ENCODE data around the gene ZDHHC8. TPM values are rescaled to one million over a fixed set of nuclear protein-coding genes. Genes with fewer than 3 reads are reported as not detected.

ZDHHC8 gene
- total RNA-seq, 4 donors from 2014 or later: 26.0 to 64.2 (median 34.9) TPM

- TF ChIP-seq POLR2A (IDR thresholded peaks at IDR 0.05) (no peak), POLR2AphosphoS5 (IDR thresholded peaks at IDR 0.05) (no peak), CTCF (IDR thresholded peaks at IDR 0.05) (no peak), EP300 (IDR thresholded peaks at IDR 0.05) (no peak)
- Histone ChIP-seq H3K36me3 (peaks cover 98% of the 10 kb centered on the region), H3K9me3 (no peaks in the 10 kb centered on the region), H3K4me3 (no peak overlapping the region), H3K27me3 (no peaks in the 10 kb centered on the region), H3K27ac (no peak overlapping the region), H3K4me1 (peaks cover 3% of the 10 kb centered on the region)
- no peak for DNase-seq (ENCODE audit: low spot score in 2 of 2)
- WGBS: 88% methylated on average over 9 of the region's 9 CpGs
Measured at GRCh38 chr22:20110359-20110985, 21.1 kb upstream of the ZDHHC8 start.

- Histone ChIP-seq H3K36me3 (peaks cover 97% of the 10 kb centered on the region), H3K27ac (no peak overlapping the region), H3K4me1 (peaks cover 10% of the 10 kb centered on the region), H3K9me3 (no peaks in the 10 kb centered on the region), H3K27me3 (no peaks in the 10 kb centered on the region), H3K4me3 (no peak overlapping the region)
- 60% methylated on average over 11 of the region's 14 CpGs for WGBS
- no peak for DNase-seq (ENCODE audit: low spot score in 2 of 2)
- no peak for TF ChIP-seq POLR2AphosphoS5 (IDR thresholded peaks at IDR 0.05)
- peak in 1 of 2 donors; percentile 24 for TF ChIP-seq CTCF (IDR thresholded peaks at IDR 0.05)
- no peak for TF ChIP-seq POLR2A (IDR thresholded peaks at IDR 0.05)
- TF ChIP-seq EP300 (IDR thresholded peaks at IDR 0.05): no peak
Measured at GRCh38 chr22:20111045-20111688, 20.4 kb upstream of the ZDHHC8 start.

GRCh38 chr22:20111689-20112622 lies 19.6 kb upstream of the ZDHHC8 start:
- H3K27ac ChIP-seq: no peak overlapping the region
- no peaks in the 10 kb centered on the region for H3K27me3 ChIP-seq
- 91% methylated on average over 6 of the region's 7 CpGs for WGBS
- TF ChIP-seq CTCF (IDR thresholded peaks at IDR 0.05): no peak
- no peak for TF ChIP-seq POLR2A (IDR thresholded peaks at IDR 0.05)
- TF ChIP-seq POLR2AphosphoS5 (IDR thresholded peaks at IDR 0.05): no peak
- no peak for TF ChIP-seq EP300 (IDR thresholded peaks at IDR 0.05)
- peaks cover 89% of the 10 kb centered on the region for H3K36me3 ChIP-seq
- no peak overlapping the region for H3K4me3 ChIP-seq
- no peak for DNase-seq (ENCODE audit: low spot score in 2 of 2)
- H3K9me3 ChIP-seq: no peaks in the 10 kb centered on the region
- H3K4me1 ChIP-seq: peaks cover 17% of the 10 kb centered on the region

- WGBS: 82% methylated on average over 14 of the region's 26 CpGs
- Histone ChIP-seq H3K4me3 (no peak overlapping the region), H3K36me3 (peaks cover 80% of the 10 kb centered on the region), H3K27me3 (no peaks in the 10 kb centered on the region), H3K9me3 (no peaks in the 10 kb centered on the region), H3K4me1 (peaks cover 18% of the 10 kb centered on the region), H3K27ac (no peak overlapping the region)
- no peak for TF ChIP-seq POLR2A (IDR thresholded peaks at IDR 0.05)
- TF ChIP-seq CTCF (IDR thresholded peaks at IDR 0.05): no peak
- no peak for TF ChIP-seq EP300 (IDR thresholded peaks at IDR 0.05)
- TF ChIP-seq POLR2AphosphoS5 (IDR thresholded peaks at IDR 0.05): no peak
- no peak for DNase-seq (ENCODE audit: low spot score in 2 of 2)
Measured at GRCh38 chr22:20112623-20113511, 18.7 kb upstream of the ZDHHC8 start.
